ENCODE measurements around the gene ADH4.
"Not testable (repeated sequence)": the region's sequence is repeated elsewhere in the genome, so short reads cannot be mapped to it uniquely, and the experiment has no call there.

Gene ADH4

GRCh38 chr4:99134586-99134985 is 9.5 kb downstream of the ADH4 start:
- no peak for DNase-seq (ENCODE audit: low read depth in 2 of 2)

- DNase-seq (ENCODE audit: low read depth in 2 of 2) = no peak
Measured at GRCh38 chr4:99131378-99131777, 12.7 kb downstream of the ADH4 start.

GRCh38 chr4:99126376-99126775 is 17.7 kb downstream of the ADH4 start:
- no peak for DNase-seq (ENCODE audit: low read depth in 2 of 2)

- no peak for DNase-seq (ENCODE audit: low read depth in 2 of 2)
Measured at GRCh38 chr4:99121008-99121407, 23.1 kb downstream of the ADH4 start.

GRCh38 chr4:99120501-99120900 is 23.6 kb downstream of the ADH4 start:
- no peak for DNase-seq (ENCODE audit: low read depth in 2 of 2)

GRCh38 chr4:99117876-99118693 is 26.0 kb downstream of the ADH4 start:
- no peak for DNase-seq (ENCODE audit: low read depth in 2 of 2)

- DNase-seq (ENCODE audit: low read depth in 2 of 2) = not testable (repeated sequence)
Measured at GRCh38 chr4:99117122-99117841, 26.8 kb downstream of the ADH4 start.

GRCh38 chr4:99109286-99109685 is 34.8 kb downstream of the ADH4 start:
- DNase-seq (ENCODE audit: low read depth in 2 of 2) = not testable (repeated sequence)

GRCh38 chr4:99104153-99104552 is 39.9 kb downstream of the ADH4 start:
- no peak for DNase-seq (ENCODE audit: low read depth in 2 of 2)

- no peak for DNase-seq (ENCODE audit: low read depth in 2 of 2)
Measured at GRCh38 chr4:99103166-99103565, 40.9 kb downstream of the ADH4 start.

- no peak for DNase-seq (ENCODE audit: low read depth in 2 of 2)
Measured at GRCh38 chr4:99102634-99103033, 41.5 kb downstream of the ADH4 start.

- DNase-seq (ENCODE audit: low read depth in 2 of 2) = no peak
Measured at GRCh38 chr4:99100876-99101275, 43.2 kb downstream of the ADH4 start.

- DNase-seq (ENCODE audit: low read depth in 2 of 2) = not testable (repeated sequence)
Measured at GRCh38 chr4:99099814-99100213, 44.3 kb downstream of the ADH4 start.

GRCh38 chr4:99099311-99099710 is 44.8 kb downstream of the ADH4 start:
- DNase-seq (ENCODE audit: low read depth in 2 of 2) = no peak

- DNase-seq (ENCODE audit: low read depth in 2 of 2) = not testable (repeated sequence)
Measured at GRCh38 chr4:99091841-99092240, 52.3 kb downstream of the ADH4 start.

GRCh38 chr4:99091216-99091575 is 52.9 kb downstream of the ADH4 start:
- no peak for DNase-seq (ENCODE audit: low read depth in 2 of 2)

GRCh38 chr4:99090481-99091215 is 53.4 kb downstream of the ADH4 start:
- DNase-seq (ENCODE audit: low read depth in 2 of 2) = no peak

GRCh38 chr4:99088481-99089365 is 55.4 kb downstream of the ADH4 start, which contains the start of gene ADH5:
Gene ADH5 (minus strand): TSS chr4:99088788. CDS start chr4:99088700, 88 bp downstream.
- DNase-seq (ENCODE audit: low read depth in 2 of 2) = peak; percentile 89 to 91

GRCh38 chr4:99088023-99088449 is 56.1 kb downstream of the ADH4 start:
- DNase-seq (ENCODE audit: low read depth in 2 of 2) = peak in 1 of 2 donors; percentile 4

GRCh38 chr4:99084595-99084994 is 59.5 kb downstream of the ADH4 start:
- no peak for DNase-seq (ENCODE audit: low read depth in 2 of 2)

GRCh38 chr4:99082192-99082591 is 61.9 kb downstream of the ADH4 start:
- no peak for DNase-seq (ENCODE audit: low read depth in 2 of 2)

All from stimulated activated CD4-positive, alpha-beta T cell treated with anti-CD3 and anti-CD28 coated beads, Interleukin-1b, Interleukin-23, amount 100 ng/mL, for 4 hours (primary cell).